Astrocyte of the cerebellum (primary cell): ENCODE results near the gene ATP5F1A.

Source experiments
- DNase-seq: peaks from one replicate; pipeline ENCODE4 v3.0.0-alpha.2; 2011; ENCODE audit warnings: low read depth
- H3K4me3 ChIP-seq: 2 replicates; pipeline ENCODE4 v1.5.1; 2011; ENCODE audit warnings: mild to moderate bottlenecking, low read depth, low read length, moderate library complexity
- CTCF ChIP-seq: IDR thresholded peaks from 2 replicates; pipeline ENCODE4 v1.5.1; 2012; ENCODE audit warnings: low read length, low read depth, moderate library complexity, mild to moderate bottlenecking; ENCODE audit errors: missing control alignments
- in situ Hi-C: cut with HindIII; loops from 2 replicates; pipeline ENCODE4 v1.10.0; 2017; ENCODE audit warnings: low sequenced_read_pairs

ATP5F1A gene

GRCh38 chr18:46037512-46038305 lies 60.4 kb downstream of the ATP5F1A start:
- H3K4me3 ChIP-seq: no peak overlapping the region
- in situ Hi-C loops: no loop called here
- no peak for DNase-seq
- TF ChIP-seq CTCF: no peak

GRCh38 chr18:46035696-46036680 lies 62.1 kb downstream of the ATP5F1A start:
- no peak overlapping the region for H3K4me3 ChIP-seq
- in situ Hi-C loops: no loop called here
- TF ChIP-seq CTCF: no peak
- peak; percentile 79 for DNase-seq

- in situ Hi-C loops: no loop called here
- no peak for TF ChIP-seq CTCF
- no peak overlapping the region for H3K4me3 ChIP-seq
- DNase-seq: peak; percentile 22
Observed at GRCh38 chr18:46034230-46034629, 63.9 kb downstream of the ATP5F1A start.

GRCh38 chr18:46031741-46032140 lies 66.4 kb downstream of the ATP5F1A start:
- H3K4me3 ChIP-seq: no peak overlapping the region
- in situ Hi-C loops: no loop called here
- DNase-seq: no peak
- no peak for TF ChIP-seq CTCF
